Activated T-cell treated with anti-CD3 and anti-CD28 coated beads for 1 hour (primary cell): ENCODE results near the gene COL23A1.
"Not testable (repeated sequence)": the region's sequence is repeated elsewhere in the genome, so short reads cannot be mapped to it uniquely, and the experiment has no call there.

ENCODE experiments used
- DNase-seq: peaks from one replicate; pipeline ENCODE4 v3.0.0-alpha.2; 2020; ENCODE audit warnings: low read depth

COL23A1 gene

GRCh38 chr5:178377583-178378270 is 212.5 kb downstream of the COL23A1 start:
- DNase-seq, result no peak

GRCh38 chr5:178376921-178377582 is 213.1 kb downstream of the COL23A1 start:
- DNase-seq, result no peak

- DNase-seq, result no peak
These were observed 214.8 kb downstream of the COL23A1 start for GRCh38 chr5:178375348-178375747.

GRCh38 chr5:178373711-178374110 is 216.5 kb downstream of the COL23A1 start:
- DNase-seq, result no peak

- no peak for DNase-seq
These were observed 218.0 kb downstream of the COL23A1 start for GRCh38 chr5:178372142-178372571.

GRCh38 chr5:178371362-178372111 is 218.7 kb downstream of the COL23A1 start:
- DNase-seq, result no peak

- no peak for DNase-seq
These were observed 220.1 kb downstream of the COL23A1 start for GRCh38 chr5:178370102-178370501.

- not testable (repeated sequence) for DNase-seq
These were observed 220.7 kb downstream of the COL23A1 start for GRCh38 chr5:178369469-178369868.

- no peak for DNase-seq
These were observed 221.4 kb downstream of the COL23A1 start for GRCh38 chr5:178368716-178369300.

- DNase-seq, result no peak
These were observed 221.9 kb downstream of the COL23A1 start for GRCh38 chr5:178368274-178368673.

- DNase-seq, result no peak
These were observed 222.5 kb downstream of the COL23A1 start for GRCh38 chr5:178367736-178368120.

- no peak for DNase-seq
These were observed 223.0 kb downstream of the COL23A1 start for GRCh38 chr5:178366998-178367735.

GRCh38 chr5:178365501-178366440 is 224.4 kb downstream of the COL23A1 start:
- no peak for DNase-seq

GRCh38 chr5:178364326-178364675 is 225.9 kb downstream of the COL23A1 start:
- no peak for DNase-seq

GRCh38 chr5:178363501-178364325 is 226.5 kb downstream of the COL23A1 start:
- DNase-seq, result no peak

- DNase-seq, result no peak
These were observed 228.3 kb downstream of the COL23A1 start for GRCh38 chr5:178361657-178362445.

GRCh38 chr5:178360926-178361235 is 229.3 kb downstream of the COL23A1 start:
- DNase-seq, result no peak

GRCh38 chr5:178360222-178360925 is 229.8 kb downstream of the COL23A1 start:
- DNase-seq, result no peak

- no peak for DNase-seq
These were observed 230.5 kb downstream of the COL23A1 start for GRCh38 chr5:178359738-178360137.
